HG03520 (cell line): Measurements from ENCODE around the gene LNX1.

Experiments used
- ATAC-seq: cut with Tn5 transposase; IDR thresholded peaks from one replicate; pipeline ENCODE4 v1.9.1; 2021; ENCODE audit warnings: mild to moderate bottlenecking, moderate library complexity; ENCODE audit not compliant: unreplicated experiment

Gene LNX1

GRCh38 chr4:53501561-53501960, 89.7 kb downstream of the LNX1 start:
- no peak for ATAC-seq

GRCh38 chr4:53500546-53500945, 90.7 kb downstream of the LNX1 start:
- ATAC-seq, result no peak

GRCh38 chr4:53499791-53500190, 91.5 kb downstream of the LNX1 start:
- no peak for ATAC-seq

- ATAC-seq, result no peak
Observed at GRCh38 chr4:53498706-53499105, 92.6 kb downstream of the LNX1 start.

- ATAC-seq, result no peak
Observed at GRCh38 chr4:53497487-53498244, 93.6 kb downstream of the LNX1 start.

GRCh38 chr4:53494851-53495250, 96.4 kb downstream of the LNX1 start:
- no peak for ATAC-seq

- ATAC-seq, result no peak
Observed at GRCh38 chr4:53490965-53491622, 100.2 kb downstream of the LNX1 start.

GRCh38 chr4:53490161-53490956, 100.9 kb downstream of the LNX1 start:
- no peak for ATAC-seq

- no peak for ATAC-seq
Observed at GRCh38 chr4:53489279-53489889, 101.9 kb downstream of the LNX1 start.

GRCh38 chr4:53487766-53488165, 103.5 kb downstream of the LNX1 start:
- no peak for ATAC-seq

- ATAC-seq, result no peak
Observed at GRCh38 chr4:53485658-53486040, 105.6 kb downstream of the LNX1 start.

- no peak for ATAC-seq
Observed at GRCh38 chr4:53484911-53485657, 106.2 kb downstream of the LNX1 start.

- ATAC-seq, result no peak
Observed at GRCh38 chr4:53483250-53483649, 108.0 kb downstream of the LNX1 start.

- ATAC-seq, result no peak
Observed at GRCh38 chr4:53481586-53481985, 109.7 kb downstream of the LNX1 start.

GRCh38 chr4:53480909-53481308, 110.4 kb downstream of the LNX1 start:
- no peak for ATAC-seq

- ATAC-seq, result no peak
Observed at GRCh38 chr4:53479736-53480525, 111.4 kb downstream of the LNX1 start.

- no peak for ATAC-seq
Observed at GRCh38 chr4:53478671-53479456, 112.4 kb downstream of the LNX1 start.

- ATAC-seq, result no peak
Observed at GRCh38 chr4:53477636-53478035, 113.7 kb downstream of the LNX1 start.

GRCh38 chr4:53477038-53477565, 114.2 kb downstream of the LNX1 start:
- ATAC-seq, result no peak
